ENCODE measurements around the gene EIF2S3. TPM values are rescaled to one million over a fixed set of nuclear protein-coding genes. Genes with fewer than 3 reads are reported as not detected.

The EIF2S3 gene
- total RNA-seq, 4 donors from 2014 or later: 70.5 to 158 (median 133) TPM

DNA sequence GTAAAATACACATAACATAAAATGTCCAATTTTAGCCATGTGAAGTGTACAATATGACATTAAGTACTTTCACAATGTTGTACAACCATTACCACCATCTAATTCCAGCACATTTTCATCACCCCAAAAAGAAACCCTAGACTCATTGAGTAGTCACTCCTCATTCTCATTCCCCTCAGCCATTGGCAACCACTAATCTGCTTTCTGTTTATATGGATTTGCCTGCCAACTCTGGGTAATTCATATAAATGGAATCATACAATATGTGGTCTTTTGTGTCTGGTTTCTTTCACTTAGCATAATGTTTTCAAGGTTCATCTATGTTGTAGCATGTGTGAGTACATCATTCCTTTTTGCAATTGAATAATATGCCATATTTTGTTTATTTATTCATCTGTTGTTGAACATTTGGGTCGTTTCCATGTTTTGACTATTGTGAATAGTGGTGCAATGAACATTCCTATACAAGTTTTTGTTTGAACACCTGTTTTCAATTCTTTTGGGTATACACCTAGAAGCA is 43.0 kb downstream of the EIF2S3 start:
- no peak for TF ChIP-seq POLR2A (IDR thresholded peaks at IDR 0.05)
- TF ChIP-seq, protein P1, sequence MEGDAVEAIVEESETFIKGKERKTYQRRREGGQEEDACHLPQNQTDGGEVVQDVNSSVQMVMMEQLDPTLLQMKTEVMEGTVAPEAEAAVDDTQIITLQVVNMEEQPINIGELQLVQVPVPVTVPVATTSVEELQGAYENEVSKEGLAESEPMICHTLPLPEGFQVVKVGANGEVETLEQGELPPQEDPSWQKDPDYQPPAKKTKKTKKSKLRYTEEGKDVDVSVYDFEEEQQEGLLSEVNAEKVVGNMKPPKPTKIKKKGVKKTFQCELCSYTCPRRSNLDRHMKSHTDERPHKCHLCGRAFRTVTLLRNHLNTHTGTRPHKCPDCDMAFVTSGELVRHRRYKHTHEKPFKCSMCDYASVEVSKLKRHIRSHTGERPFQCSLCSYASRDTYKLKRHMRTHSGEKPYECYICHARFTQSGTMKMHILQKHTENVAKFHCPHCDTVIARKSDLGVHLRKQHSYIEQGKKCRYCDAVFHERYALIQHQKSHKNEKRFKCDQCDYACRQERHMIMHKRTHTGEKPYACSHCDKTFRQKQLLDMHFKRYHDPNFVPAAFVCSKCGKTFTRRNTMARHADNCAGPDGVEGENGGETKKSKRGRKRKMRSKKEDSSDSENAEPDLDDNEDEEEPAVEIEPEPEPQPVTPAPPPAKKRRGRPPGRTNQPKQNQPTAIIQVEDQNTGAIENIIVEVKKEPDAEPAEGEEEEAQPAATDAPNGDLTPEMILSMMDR (IDR thresholded peaks at IDR 0.05): no peak
- Histone ChIP-seq H3K4me1 (no peaks in the 10 kb centered on the region), H3K36me3 (no peaks in the 10 kb centered on the region), H3K27ac (no peak overlapping the region), H3K4me3 (no peak overlapping the region), H3K9me3 (no peaks in the 10 kb centered on the region), H3K27me3 (no peaks in the 10 kb centered on the region)
- 0 to 42% methylated on average over 1 of the region's 1 CpG for WGBS, 2 donors
- no peak for DNase-seq
- intact Hi-C loops (cut with DNase I): no loop called here

DNA sequence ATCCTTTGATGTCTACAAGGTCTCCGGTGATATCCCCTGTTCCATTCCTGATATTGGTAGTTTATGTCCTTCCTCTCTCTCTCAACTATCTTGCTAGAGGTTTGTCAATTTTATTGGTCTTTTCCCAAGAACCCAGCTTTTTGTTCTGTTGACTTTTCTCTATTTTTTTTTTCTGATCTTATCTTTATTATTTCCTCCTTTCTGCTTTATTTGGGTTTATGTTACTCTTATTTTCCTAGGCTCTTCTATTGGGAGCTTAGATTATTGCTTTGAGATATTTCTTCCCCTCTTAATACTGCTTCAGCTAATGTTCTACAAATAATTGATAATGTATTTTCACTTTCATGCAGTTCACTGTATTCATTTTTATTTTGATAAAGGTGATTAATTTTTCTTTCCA is 44.2 kb downstream of the EIF2S3 start:
- Histone ChIP-seq H3K27me3 (no peaks in the 10 kb centered on the region), H3K4me3 (no peak overlapping the region), H3K9me3 (no peaks in the 10 kb centered on the region), H3K36me3 (no peaks in the 10 kb centered on the region), H3K27ac (no peak overlapping the region), H3K4me1 (no peaks in the 10 kb centered on the region)
- TF ChIP-seq, protein P1 (IDR thresholded peaks at IDR 0.05): no peak
- no peak for TF ChIP-seq POLR2A (IDR thresholded peaks at IDR 0.05)
- intact Hi-C loops (cut with DNase I): no loop called here
- DNase-seq: no peak
- WGBS, 2 donors: 70 to 100% methylated on average over 1 of the region's 1 CpG

DNA sequence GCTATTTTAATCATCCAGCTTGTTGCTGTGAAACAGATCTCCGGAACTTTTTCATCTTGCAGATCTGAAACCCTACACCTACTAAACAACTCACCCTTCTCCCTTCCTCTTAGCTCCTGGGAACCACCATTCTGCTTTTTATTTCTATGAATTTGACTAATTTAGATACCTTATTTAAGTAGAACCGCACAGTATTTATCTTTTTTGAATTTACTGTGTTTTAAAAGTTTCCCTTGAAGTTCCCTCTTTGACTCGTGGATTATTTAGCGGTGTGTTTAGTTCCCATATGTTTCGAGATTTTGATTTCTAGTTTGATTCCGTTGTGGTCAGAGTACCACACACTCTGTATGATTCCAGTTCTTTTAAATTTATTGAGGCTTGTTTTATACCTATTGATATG is 44.6 kb downstream of the EIF2S3 start:
- H3K4me1 ChIP-seq: no peaks in the 10 kb centered on the region
- 70 to 82% methylated on average over 6 of the region's 6 CpGs for WGBS, 2 donors
- no peak for TF ChIP-seq POLR2A (IDR thresholded peaks at IDR 0.05)
- TF ChIP-seq, protein P1 (IDR thresholded peaks at IDR 0.05): no peak
- no peaks in the 10 kb centered on the region for H3K27me3 ChIP-seq
- no peaks in the 10 kb centered on the region for H3K9me3 ChIP-seq
- intact Hi-C loops (cut with DNase I): no loop called here
- no peak for DNase-seq
- H3K27ac ChIP-seq: no peak overlapping the region
- no peak overlapping the region for H3K4me3 ChIP-seq
- no peaks in the 10 kb centered on the region for H3K36me3 ChIP-seq

DNA sequence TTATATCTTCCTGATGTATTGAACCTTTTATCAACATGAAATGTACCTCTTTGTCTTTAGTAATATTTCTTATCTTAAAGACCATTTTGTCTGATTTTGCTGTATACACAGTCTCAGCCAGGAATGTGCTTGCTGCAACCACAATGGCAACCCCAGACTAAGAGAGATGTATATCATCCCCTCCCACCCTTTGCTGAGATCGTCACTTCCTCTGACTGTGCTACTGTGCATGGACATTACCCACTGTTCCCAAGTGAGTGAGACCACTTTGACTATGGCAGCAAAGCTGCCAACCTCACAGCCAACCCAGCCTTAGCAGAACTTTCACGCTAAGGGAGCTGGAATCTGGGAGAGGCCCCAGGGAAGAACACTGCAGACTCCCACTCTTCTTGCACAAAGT is 46.0 kb downstream of the EIF2S3 start:
- no peak for DNase-seq
- H3K36me3 ChIP-seq: no peaks in the 10 kb centered on the region
- no peaks in the 10 kb centered on the region for H3K27me3 ChIP-seq
- no peak overlapping the region for H3K27ac ChIP-seq
- no peak overlapping the region for H3K4me3 ChIP-seq
- intact Hi-C loops (cut with DNase I): no loop called here
- TF ChIP-seq, protein P1 (IDR thresholded peaks at IDR 0.05): no peak
- no peak for TF ChIP-seq POLR2A (IDR thresholded peaks at IDR 0.05)
- 58 to 83% methylated on average over 1 to 2 of the region's 2 CpGs for WGBS, 2 donors
- no peaks in the 10 kb centered on the region for H3K9me3 ChIP-seq
- no peaks in the 10 kb centered on the region for H3K4me1 ChIP-seq

DNA sequence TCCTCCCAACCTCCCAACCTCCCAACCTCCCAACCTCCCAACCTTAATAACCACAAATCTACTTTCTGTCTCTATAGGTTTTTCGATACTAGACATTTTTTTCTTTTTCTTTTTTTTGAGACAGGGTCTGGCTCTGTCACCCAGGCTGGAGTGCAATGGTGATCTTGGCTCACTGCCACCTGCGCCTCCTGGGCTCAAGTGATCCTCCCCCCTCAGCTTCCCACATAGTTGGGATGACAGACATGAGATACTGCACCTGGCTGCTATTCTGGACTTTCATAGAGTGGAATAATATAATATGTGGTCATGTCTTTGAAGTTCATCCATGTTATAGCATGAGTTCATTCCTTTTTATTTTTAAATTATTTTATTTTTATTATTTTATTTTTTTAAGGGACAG is 55.3 kb downstream of the EIF2S3 start:
- no peak overlapping the region for H3K27ac ChIP-seq
- H3K4me1 ChIP-seq: no peaks in the 10 kb centered on the region
- no peaks in the 10 kb centered on the region for H3K27me3 ChIP-seq
- 55 to 69% methylated on average over 2 of the region's 2 CpGs for WGBS, 2 donors
- no peaks in the 10 kb centered on the region for H3K9me3 ChIP-seq
- DNase-seq: no peak
- H3K4me3 ChIP-seq: no peak overlapping the region
- intact Hi-C loops (cut with DNase I): no loop called here
- no peaks in the 10 kb centered on the region for H3K36me3 ChIP-seq
- TF ChIP-seq, protein P1 (IDR thresholded peaks at IDR 0.05): no peak
- no peak for TF ChIP-seq POLR2A (IDR thresholded peaks at IDR 0.05)

All from esophagus squamous epithelium (tissue), 5 donors.